HCT116 (cell line): ENCODE results near the gene LRRC7. TPM values are rescaled to one million over a fixed set of nuclear protein-coding genes. Genes with fewer than 3 reads are reported as not detected.

Experiments used
- ATAC-seq: fragments of 200-7000 bp; cut with Tn5 transposase; 2 replicates; pipeline ENCODE4 v1.9.1; 2020; ENCODE audit warnings: mild to moderate bottlenecking, moderate library complexity
- BruUV-seq: library from RNA; stranded (reverse); fragments of 400-500 nt; replicated peaks from 2 replicates; lab custom pipeline; 2021; lab: Mats Ljungman, UMichigan
- CTCF ChIA-PET: fragments of 300-600 bp; sonication (Branson Sonifier 250); formaldehyde crosslinking; loops from one replicate; lab custom pipeline; 2021; ENCODE audit warnings: antibody characterized with exemption; lab: Charles Lee
- POLR2A ChIA-PET: fragments of 300-600, 350-600 bp; sonication (Branson Sonifier 250); formaldehyde crosslinking; loops from one replicate; lab custom pipeline; 2021; ENCODE audit warnings: antibody characterized with exemption; lab: Charles Lee
- RAD21 ChIA-PET, 2 experiments: fragments of 300-600 bp; sonication (Branson Sonifier 250); formaldehyde crosslinking; loops; one replicate each; lab custom pipeline; 2023; ENCODE audit warnings: low total read pairs in 2 of 2; ENCODE audit not compliant: uncharacterized antibody in 2 of 2, unreplicated experiment in 2 of 2, low non-redundant PET in 1 of 2; lab: Charles Lee
- DNase-seq: peaks from one replicate; pipeline ENCODE4 v3.0.0-alpha.2; 2010; ENCODE audit warnings: low read depth, low spot score
- H2AFZ ChIP-seq: fragments of 200-600 bp; shearing (Covaris generic), sonication (generic); 2 replicates; pipeline ENCODE4 v1.6.1; 2017; ENCODE audit warnings: low read depth, mixed run types, mixed read lengths, antibody characterized with exemption, low read length; ENCODE audit not compliant: poor library complexity, severe bottlenecking
- H3K27ac ChIP-seq: 2 replicates; pipeline ENCODE4 v1.5.1; 2012; ENCODE audit warnings: low read depth, low read length
- H3K27me3 ChIP-seq: fragments of 200-600 bp; sonication (generic); 2 replicates; pipeline ENCODE4 v1.6.1; 2016; ENCODE audit warnings: mixed run types, low read length, mixed read lengths; ENCODE audit not compliant: insufficient read depth
- H3K36me3 ChIP-seq, 2 experiments: fragments of 200-500 bp in 1 of 2; fragments of 200-600 bp in 1 of 2; sonication (Bioruptor generic) in 1 of 2; sonication (generic) in 1 of 2; 2 replicates each; pipeline versions ENCODE4 v1.5.1 to v1.6.1; 2014 to 2016; ENCODE audit warnings: low read length in 2 of 2, inconsistent platforms in 1 of 2, mixed read lengths in 1 of 2, mixed run types in 1 of 2; ENCODE audit not compliant: insufficient read depth in 2 of 2, control insufficient read depth in 1 of 2
- H3K4me1 ChIP-seq, 2 experiments: fragments of 200-600 bp in 1 of 2; sonication (generic) in 1 of 2; 2 replicates each; pipeline versions ENCODE4 v1.5.1 to v1.6.1; 2012 to 2017; ENCODE audit warnings: low read length in 2 of 2, inconsistent platforms in 1 of 2, mild to moderate bottlenecking in 1 of 2, mixed read lengths in 1 of 2, mixed run types in 1 of 2, moderate library complexity in 1 of 2; ENCODE audit not compliant: insufficient read depth in 2 of 2, control insufficient read depth in 1 of 2
- H3K4me2 ChIP-seq: fragments of 200-600 bp; sonication (generic); 2 replicates; pipeline ENCODE4 v1.6.1; 2017; ENCODE audit warnings: mixed run types, low read length, mixed read lengths
- H3K4me3 ChIP-seq, 2 experiments: fragments of 200-600 bp in 1 of 2; sonication (generic) in 1 of 2; replicated peaks in 1 of 2; 2 replicates each; pipeline ENCODE4 v1.5.1; 2011 to 2016; ENCODE audit warnings: low read length in 2 of 2, control low read depth in 1 of 2, low read depth in 1 of 2, mild to moderate bottlenecking in 1 of 2, mixed read lengths in 1 of 2, mixed run types in 1 of 2
- H3K79me2 ChIP-seq: fragments of 200-600 bp; sonication (generic); 2 replicates; pipeline ENCODE4 v1.6.1; 2017; ENCODE audit warnings: mild to moderate bottlenecking, mixed run types, low read length, moderate library complexity, mixed read lengths; ENCODE audit not compliant: insufficient read depth
- H3K9ac ChIP-seq: fragments of 200-600 bp; sonication (generic); 2 replicates; pipeline ENCODE4 v1.6.1; 2016; ENCODE audit warnings: low read length, mixed read lengths
- H3K9me2 ChIP-seq: fragments of 200-600 bp; sonication (generic), shearing (Covaris generic); 2 replicates; pipeline ENCODE4 v1.6.1; 2017; ENCODE audit warnings: mixed run types, mild to moderate bottlenecking, moderate library complexity; ENCODE audit not compliant: insufficient read depth
- H3K9me3 ChIP-seq, 2 experiments: fragments of 200-500 bp in 1 of 2; fragments of 200-600 bp in 1 of 2; sonication (Bioruptor generic) in 1 of 2; sonication (generic) in 1 of 2; 2 replicates each; pipeline ENCODE4 v1.6.1; 2014 to 2017; ENCODE audit warnings: low read length in 2 of 2, mixed read lengths in 2 of 2, inconsistent platforms in 1 of 2, low read depth in 1 of 2, mild to moderate bottlenecking in 1 of 2, mixed run types in 1 of 2, moderate library complexity in 1 of 2; ENCODE audit not compliant: control insufficient read depth in 1 of 2, insufficient read depth in 1 of 2
- H4K20me1 ChIP-seq: fragments of 200-600 bp; sonication (generic), shearing (Covaris generic); 2 replicates; pipeline ENCODE4 v1.6.1; 2017; ENCODE audit warnings: mixed run types, mild to moderate bottlenecking, moderate library complexity; ENCODE audit not compliant: insufficient read depth
- ATF3 ChIP-seq: IDR thresholded peaks from 2 replicates; pipeline ENCODE4 v1.6.1; 2012
- POLR2AphosphoS5 ChIP-seq: IDR thresholded peaks from 2 replicates; pipeline ENCODE4 v1.6.1; 2011; ENCODE audit warnings: mild to moderate bottlenecking, low read depth, low read length, moderate library complexity
- RAD21 ChIP-seq: IDR thresholded peaks from 2 replicates; pipeline ENCODE4 v1.6.1; 2012; ENCODE audit warnings: low read depth, mild to moderate bottlenecking
- SIN3A ChIP-seq: IDR thresholded peaks from 2 replicates; pipeline ENCODE4 v1.6.1; 2012; ENCODE audit warnings: low read depth
- ZNF274 ChIP-seq: fragments of 200-500 bp; sonication (Bioruptor generic); IDR thresholded peaks from 2 replicates; pipeline ENCODE4 v1.6.1; 2014; ENCODE audit warnings: mild to moderate bottlenecking, low read depth, low read length, inconsistent platforms
- intact Hi-C: fragments of 100-400 bp; cut with micrococcal nuclease; formaldehyde crosslinking; loops from 2 replicates; pipeline ENCODE4 v1.10.0; 2022
- total RNA-seq: library from RNA; stranded (reverse); gene quantifications from one replicate; pipeline ENCODE4 v1.2.1, GENCODE V29; 2021; ENCODE audit not compliant: unreplicated experiment
- TF ChIP-seq, protein P1 (sequence below): IDR thresholded peaks from 2 replicates; pipeline ENCODE4 v1.6.1; 2011; ENCODE audit warnings: mild to moderate bottlenecking, low read length, moderate library complexity; ENCODE audit not compliant: insufficient replicate concordance; ENCODE audit errors: extremely low read depth
- TF ChIP-seq, protein P2 (sequence below), 3 experiments: fragments of 200-600 bp in 1 of 3; sonication (generic) in 1 of 3; IDR thresholded peaks in 2 of 3; conservative IDR thresholded peaks in 1 of 3; 2 replicates each; pipeline ENCODE4 v1.5.1; 2012 to 2017; ENCODE audit warnings: low read depth in 2 of 3, low read length in 2 of 3, antibody characterized with exemption in 1 of 3, borderline replicate concordance in 1 of 3, control low read depth in 1 of 3, mild to moderate bottlenecking in 1 of 3, mixed read lengths in 1 of 3, mixed run types in 1 of 3, moderate library complexity in 1 of 3; ENCODE audit not compliant: insufficient read depth in 1 of 3

Gene LRRC7
- total RNA-seq, 1 experiment from 2014 or later: not detected

DNA sequence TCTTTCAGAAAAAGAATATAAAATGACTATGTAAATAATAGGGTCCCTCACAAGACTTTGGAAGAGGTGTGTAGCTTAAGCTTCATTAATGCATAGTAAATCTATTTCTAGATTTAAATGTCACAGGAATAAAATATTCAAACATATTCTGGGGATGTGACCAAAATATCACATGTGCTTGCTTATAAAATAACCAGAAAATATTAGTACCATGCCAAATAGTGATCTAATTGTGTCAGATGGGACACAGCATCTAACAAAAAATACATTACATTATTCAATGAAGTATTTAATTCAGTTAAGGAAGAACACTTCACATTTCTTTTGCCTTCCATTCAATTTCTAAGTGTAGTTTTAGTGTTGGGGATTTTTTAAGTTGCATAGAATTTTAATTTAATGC is 458.1 kb downstream of the LRRC7 start:
- Histone ChIP-seq H3K27ac (no peak overlapping the region), H2AFZ (no peak overlapping the region), H3K9ac (no peak overlapping the region), H3K4me2 (no peak overlapping the region)
- ATAC-seq: no peak
- TF ChIP-seq ATF3: no peak
- TF ChIP-seq ZNF274: no peak
- TF ChIP-seq, all 23 proteins: peak for 0
- no peaks in the 10 kb centered on the region for H4K20me1 ChIP-seq
- H3K36me3 ChIP-seq: no peaks in the 10 kb centered on the region
- no peaks in the 10 kb centered on the region for H3K9me3 ChIP-seq
- H3K27me3 ChIP-seq: peaks cover 10% of the 10 kb centered on the region; the same call in 1 of the 2 replicates
- H3K4me1 ChIP-seq: no peaks in the 10 kb centered on the region
- POLR2A ChIA-PET: interaction anchor here (1.4 kb wide), 1 partner anchor 8 kb away, joined by 3 read pairs; no protein-coding TSS in a partner anchor
- no peak for DNase-seq
- no peaks in the 10 kb centered on the region for H3K9me2 ChIP-seq
- no peaks in the 10 kb centered on the region for H3K79me2 ChIP-seq
- RAD21 ChIA-PET: no interaction called here
- no peak overlapping the region for H3K4me3 ChIP-seq
- BruUV-seq: no TSS peak
- CTCF ChIA-PET: no interaction called here
- intact Hi-C loops: no loop called here

DNA sequence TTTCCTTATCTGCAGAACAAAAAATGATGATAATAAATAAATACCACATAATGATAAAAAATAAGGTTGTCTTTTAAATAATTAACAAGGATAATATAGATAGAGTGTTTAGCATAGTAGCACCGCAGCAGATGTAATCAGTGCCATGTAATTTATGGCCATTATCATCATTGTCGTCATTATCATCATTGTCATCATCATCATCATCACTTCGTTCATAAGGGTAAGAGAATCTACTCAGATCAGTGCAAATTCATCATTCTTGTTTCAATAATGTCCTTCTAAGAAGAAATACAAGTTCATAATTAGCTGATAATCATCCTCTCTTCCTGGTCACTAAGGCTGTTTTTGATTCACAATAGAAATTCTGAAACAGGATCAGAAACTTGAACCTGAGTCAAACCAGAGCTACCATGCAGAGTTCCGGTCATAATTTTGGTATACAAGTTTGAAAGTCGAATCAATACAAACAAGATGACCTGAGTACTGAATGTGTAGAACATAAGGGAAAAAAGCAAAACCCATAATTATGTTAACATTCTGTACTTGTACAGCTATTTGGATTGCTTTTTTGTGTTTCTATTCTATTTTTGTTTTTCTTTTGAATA is 465.6 kb downstream of the LRRC7 start:
- Histone ChIP-seq H3K27me3 (peaks cover 19% of the 10 kb centered on the region), H4K20me1 (no peaks in the 10 kb centered on the region), H3K27ac (no peak overlapping the region), H3K79me2 (no peaks in the 10 kb centered on the region), H3K9me3 (no peaks in the 10 kb centered on the region), H2AFZ (no peak overlapping the region), H3K4me3 (no peak overlapping the region), H3K4me1 (no peaks in the 10 kb centered on the region; a peak in 1 of 4 replicates), H3K36me3 (no peaks in the 10 kb centered on the region), H3K9ac (no peak overlapping the region), H3K4me2 (no peak overlapping the region), H3K9me2 (no peaks in the 10 kb centered on the region)
- ChIA-PET CTCF (no interaction called here), POLR2A (no interaction called here), RAD21 (no interaction called here)
- intact Hi-C loops: loop anchor here (10.0 kb wide), 1 partner anchor 661 kb away; no protein-coding TSS in a partner anchor
- no peak for ATAC-seq
- BruUV-seq: no TSS peak
- TF ChIP-seq, protein P1, sequence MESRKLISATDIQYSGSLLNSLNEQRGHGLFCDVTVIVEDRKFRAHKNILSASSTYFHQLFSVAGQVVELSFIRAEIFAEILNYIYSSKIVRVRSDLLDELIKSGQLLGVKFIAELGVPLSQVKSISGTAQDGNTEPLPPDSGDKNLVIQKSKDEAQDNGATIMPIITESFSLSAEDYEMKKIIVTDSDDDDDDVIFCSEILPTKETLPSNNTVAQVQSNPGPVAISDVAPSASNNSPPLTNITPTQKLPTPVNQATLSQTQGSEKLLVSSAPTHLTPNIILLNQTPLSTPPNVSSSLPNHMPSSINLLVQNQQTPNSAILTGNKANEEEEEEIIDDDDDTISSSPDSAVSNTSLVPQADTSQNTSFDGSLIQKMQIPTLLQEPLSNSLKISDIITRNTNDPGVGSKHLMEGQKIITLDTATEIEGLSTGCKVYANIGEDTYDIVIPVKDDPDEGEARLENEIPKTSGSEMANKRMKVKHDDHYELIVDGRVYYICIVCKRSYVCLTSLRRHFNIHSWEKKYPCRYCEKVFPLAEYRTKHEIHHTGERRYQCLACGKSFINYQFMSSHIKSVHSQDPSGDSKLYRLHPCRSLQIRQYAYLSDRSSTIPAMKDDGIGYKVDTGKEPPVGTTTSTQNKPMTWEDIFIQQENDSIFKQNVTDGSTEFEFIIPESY: no peak
- TF ChIP-seq ZNF274 (no peak), POLR2AphosphoS5 (no peak), SIN3A (no peak), RAD21 (no peak)
- TF ChIP-seq, protein P2, sequence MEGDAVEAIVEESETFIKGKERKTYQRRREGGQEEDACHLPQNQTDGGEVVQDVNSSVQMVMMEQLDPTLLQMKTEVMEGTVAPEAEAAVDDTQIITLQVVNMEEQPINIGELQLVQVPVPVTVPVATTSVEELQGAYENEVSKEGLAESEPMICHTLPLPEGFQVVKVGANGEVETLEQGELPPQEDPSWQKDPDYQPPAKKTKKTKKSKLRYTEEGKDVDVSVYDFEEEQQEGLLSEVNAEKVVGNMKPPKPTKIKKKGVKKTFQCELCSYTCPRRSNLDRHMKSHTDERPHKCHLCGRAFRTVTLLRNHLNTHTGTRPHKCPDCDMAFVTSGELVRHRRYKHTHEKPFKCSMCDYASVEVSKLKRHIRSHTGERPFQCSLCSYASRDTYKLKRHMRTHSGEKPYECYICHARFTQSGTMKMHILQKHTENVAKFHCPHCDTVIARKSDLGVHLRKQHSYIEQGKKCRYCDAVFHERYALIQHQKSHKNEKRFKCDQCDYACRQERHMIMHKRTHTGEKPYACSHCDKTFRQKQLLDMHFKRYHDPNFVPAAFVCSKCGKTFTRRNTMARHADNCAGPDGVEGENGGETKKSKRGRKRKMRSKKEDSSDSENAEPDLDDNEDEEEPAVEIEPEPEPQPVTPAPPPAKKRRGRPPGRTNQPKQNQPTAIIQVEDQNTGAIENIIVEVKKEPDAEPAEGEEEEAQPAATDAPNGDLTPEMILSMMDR (IDR thresholded peaks at IDR 0.05 in 2 of 3, conservative IDR thresholded peaks at IDR 0.05 in 1 of 3; ENCODE audit: borderline replicate concordance in 1 of 3, insufficient read depth in 1 of 3, low read depth in 2 of 3, low read length in 2 of 3): no peak
- no peak for DNase-seq
